Stimulated activated CD4-positive, alpha-beta T cell treated with anti-CD3 and anti-CD28 coated beads, TNF-alpha, amount 100 ng/mL, for 4 hours (primary cell): ENCODE results near the gene HDAC4.

ENCODE experiments used
- DNase-seq, 3 experiments: peaks; one replicate each; pipeline ENCODE4 v3.0.0-alpha.2; 2020; ENCODE audit warnings: low read depth in 3 of 3

HDAC4 gene

DNA sequence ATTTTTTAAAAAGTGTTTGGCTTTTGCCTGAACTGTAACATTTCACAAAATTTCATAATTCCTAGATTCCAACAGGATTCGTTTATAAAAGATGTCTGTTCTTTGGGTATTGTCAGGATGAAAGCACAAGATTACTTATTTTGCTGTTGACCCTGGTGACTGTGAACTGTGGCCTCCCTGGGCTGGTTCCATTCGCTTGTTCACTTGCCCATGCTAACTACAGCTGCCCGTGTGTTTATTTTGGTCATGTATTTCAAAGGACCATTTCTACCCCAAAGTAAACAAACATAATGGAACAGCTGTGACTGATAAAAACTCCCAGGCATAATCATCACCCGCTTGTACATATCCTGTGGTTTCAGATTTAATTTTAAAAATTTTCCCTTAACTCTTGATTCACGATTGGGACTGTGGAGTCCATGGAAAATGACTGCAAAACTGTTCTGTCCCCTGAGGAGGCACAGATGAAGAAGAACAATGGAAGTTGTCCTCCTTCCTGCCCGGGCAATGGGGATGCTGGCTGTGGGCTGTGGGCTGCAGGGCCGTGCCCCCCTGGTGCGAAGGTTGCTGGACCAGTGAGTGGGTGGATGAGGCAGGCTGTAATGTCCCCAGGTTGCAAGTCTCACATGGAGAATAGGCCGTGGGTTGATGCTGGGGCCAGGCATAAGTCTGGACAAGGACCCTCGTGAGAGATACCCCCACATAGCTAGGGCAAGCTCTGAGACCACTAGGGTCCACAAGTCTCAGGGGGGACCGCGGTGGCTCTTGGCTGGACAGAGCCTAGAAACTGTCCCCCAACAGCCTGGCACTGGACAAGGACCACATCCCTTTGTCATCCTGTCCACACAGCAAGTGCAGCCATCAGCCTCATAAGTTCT, 28.9 kb upstream of the HDAC4 start:
- no peak for DNase-seq

- DNase-seq: no peak
These were observed 24.8 kb upstream of the HDAC4 start for GRCh38 chr2:239425631-239426030.

DNA sequence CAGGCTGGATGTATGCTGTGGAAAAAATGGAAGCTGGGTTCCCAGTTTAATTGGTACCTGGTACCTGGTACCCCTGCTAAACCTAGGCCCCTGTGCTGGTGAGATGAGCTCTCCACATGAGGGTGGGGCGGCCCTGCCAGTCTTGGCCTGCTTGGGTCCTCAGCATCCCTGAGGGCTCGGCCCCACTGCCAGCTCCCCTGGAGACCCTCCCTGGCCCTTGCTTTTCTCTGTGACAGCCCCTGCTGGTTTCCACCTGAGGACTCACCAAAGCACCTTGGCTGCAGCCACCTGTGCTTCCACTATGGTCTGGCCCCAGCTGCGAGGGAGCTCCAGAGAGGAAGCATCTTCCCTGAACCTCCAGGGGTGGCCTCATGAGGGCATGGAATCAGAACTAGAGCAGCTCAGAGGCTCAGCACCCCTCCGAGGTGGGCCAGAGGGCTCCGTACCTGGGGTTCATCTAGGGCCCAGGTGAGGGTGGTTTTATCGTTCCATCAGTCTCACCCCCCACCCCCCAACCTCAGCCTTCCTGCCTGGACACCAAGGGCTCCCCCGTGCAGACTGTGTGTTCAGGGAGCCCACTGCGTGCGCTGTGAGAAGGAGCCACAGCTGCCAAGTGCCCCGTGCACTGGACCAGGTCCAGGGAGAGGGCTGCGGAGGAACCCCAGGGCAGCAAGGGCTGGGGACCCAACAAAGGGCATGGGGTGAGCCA, 23.7 kb upstream of the HDAC4 start:
- no peak for DNase-seq

GRCh38 chr2:239423551-239423950, 22.7 kb upstream of the HDAC4 start:
- DNase-seq: no peak

DNA sequence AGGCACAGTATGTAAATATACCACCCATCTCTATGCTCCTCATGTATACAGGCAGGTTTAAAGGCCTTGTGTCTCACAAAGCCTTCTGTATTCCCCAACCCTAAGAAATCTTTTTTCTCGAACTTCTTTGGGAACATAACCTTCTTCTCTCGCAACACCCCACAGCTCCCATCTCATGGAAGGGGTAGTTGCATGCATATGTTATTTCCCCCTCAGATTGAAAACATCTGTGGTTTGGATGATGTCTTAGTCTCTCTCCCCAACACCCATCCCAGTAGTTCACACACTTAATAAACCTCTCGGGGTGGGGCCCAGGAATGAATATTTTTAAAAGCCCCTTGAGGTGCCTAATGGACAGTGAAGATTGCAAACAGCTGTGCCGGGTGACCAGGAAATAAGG, 21.0 kb upstream of the HDAC4 start:
- no peak for DNase-seq

GRCh38 chr2:239420082-239420481, 19.3 kb upstream of the HDAC4 start:
- no peak for DNase-seq

DNA sequence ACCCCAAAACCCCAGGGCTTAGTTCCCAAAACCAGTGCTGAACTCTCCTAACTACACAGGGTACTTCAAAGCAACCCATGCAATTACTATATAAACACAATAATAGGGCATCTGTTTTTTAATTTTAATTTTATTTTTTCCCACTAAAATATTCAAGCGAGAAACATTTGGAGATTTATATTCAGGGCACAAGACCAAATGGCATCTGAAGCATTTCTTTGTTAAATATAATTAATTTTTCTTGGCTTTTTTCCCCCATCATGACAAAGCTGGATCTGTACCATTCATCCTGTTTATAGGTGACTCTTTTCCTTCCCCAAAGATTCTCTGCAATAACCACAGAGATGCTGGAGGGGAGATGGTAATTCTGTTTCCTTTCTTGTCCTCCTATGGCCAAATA, 18.1 kb upstream of the HDAC4 start:
- DNase-seq: no peak

GRCh38 chr2:239412905-239413603, 12.2 kb upstream of the HDAC4 start:
- DNase-seq: no peak

- DNase-seq: no peak
These were observed 10.9 kb upstream of the HDAC4 start for GRCh38 chr2:239411549-239412319.

DNA sequence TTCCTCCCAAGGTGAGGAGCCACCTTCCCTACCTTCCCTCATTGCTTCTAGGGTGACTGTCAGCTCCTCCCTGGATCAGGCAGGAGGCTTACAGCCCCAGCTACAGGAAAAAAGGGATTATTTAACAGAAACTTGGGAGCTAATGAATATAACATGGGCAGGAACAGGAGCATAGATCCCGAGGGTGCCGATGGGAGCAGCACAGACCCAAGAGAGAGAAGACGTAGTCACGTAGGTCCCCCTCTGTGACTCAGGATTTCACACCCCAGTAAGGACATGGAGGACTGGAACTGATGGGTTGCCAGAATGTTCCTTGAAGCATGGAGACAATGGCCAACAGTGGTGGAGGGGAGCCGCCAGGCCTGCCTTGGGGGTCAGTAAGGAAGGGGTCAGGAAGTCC, 10.3 kb upstream of the HDAC4 start:
- DNase-seq: no peak

GRCh38 chr2:239409976-239410375, 9.2 kb upstream of the HDAC4 start:
- DNase-seq: no peak

GRCh38 chr2:239407112-239407511, 6.3 kb upstream of the HDAC4 start:
- DNase-seq: no peak

- DNase-seq: no peak
These were observed 5.6 kb upstream of the HDAC4 start for GRCh38 chr2:239406316-239406995.

GRCh38 chr2:239405071-239405470, 4.3 kb upstream of the HDAC4 start:
- DNase-seq: no peak

DNA sequence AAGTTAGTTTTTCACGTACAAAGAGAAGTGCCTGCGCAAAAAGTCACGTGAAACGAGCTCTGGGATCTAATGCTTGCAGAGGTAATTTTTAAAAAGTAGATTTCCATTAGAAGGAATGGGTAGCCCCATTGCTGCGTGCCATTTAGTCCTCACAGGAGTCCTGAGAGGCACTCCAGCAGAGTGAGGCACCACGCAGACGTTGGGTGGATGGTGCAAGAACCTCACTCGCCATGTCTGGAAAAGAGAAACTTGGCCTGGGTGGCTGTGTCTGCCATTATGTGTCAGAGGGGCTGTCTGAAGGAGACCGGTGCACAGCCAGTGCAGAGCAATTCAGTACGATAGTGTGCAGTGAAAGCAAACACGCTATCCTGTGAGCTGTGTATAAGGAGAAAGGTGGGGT, 1.8 kb upstream of the HDAC4 start:
- DNase-seq: no peak

DNA sequence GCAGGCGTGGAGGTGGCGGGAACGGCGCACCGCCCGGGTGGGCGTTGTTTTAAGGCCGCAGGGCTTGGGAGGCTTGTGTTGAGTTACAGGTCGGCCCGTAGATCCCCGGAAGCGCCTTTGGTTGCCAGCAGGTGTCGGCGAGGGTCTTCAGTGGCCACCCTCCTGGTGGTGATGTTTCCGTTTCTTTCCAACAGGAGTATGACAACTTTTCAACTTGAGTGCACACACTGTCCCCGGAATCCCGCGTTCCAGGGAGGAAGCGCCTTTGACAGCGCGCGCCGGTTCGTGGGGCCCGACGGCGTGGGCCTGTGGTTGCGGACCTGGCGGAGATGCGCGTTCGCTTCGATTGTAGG, 1.0 kb upstream of the HDAC4 start:
- DNase-seq: no peak

DNA sequence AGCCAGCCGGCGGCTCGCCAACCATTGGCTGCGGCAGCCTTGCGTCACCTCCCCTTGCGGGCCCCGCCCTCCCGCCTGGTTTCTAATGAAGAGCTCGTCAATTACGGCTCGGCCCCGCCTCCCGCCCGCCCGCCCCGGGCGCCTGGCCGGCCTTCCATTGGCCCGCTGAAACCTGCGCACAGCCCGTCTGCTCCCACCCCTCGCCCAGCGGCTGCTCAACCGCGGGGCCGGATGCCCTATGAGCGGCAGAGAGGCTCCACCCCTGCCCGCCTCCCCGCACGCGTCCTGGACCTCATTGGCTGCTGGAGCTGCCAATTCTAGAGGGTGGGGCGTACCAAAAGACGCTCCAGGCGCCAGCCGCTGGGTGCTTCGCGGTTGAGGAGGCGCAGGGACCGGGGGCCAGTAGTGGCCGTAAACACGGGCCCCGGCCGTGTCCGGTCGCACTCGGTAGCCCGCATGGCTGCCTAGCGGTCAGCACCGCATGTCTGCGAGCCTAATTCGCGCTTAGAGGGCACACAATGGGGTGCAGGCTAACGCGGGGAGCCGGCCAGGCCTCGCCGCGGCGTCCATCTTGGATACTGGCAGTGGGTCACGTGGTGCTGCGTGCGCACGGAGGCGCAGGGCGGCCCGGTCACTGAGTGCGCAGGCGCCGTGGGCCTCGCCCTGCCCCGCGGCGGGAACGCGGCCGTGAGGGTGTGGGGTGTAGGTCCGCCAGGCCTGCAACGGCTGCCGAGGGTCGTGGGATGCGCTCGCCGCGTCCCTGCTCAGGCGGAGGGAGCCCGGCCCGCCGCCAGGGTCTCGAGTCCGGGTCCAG, 454 bp upstream of the HDAC4 start:
- peak; percentile 98 to 99 (median 99) for DNase-seq

- no peak for DNase-seq
These were observed 762 bp downstream of the HDAC4 start for GRCh38 chr2:239399921-239400595.

GRCh38 chr2:239399433-239399920, 1.3 kb downstream of the HDAC4 start:
- DNase-seq: peak in 1 of 3 experiments; percentile 26

GRCh38 chr2:239398521-239398921, 2.3 kb downstream of the HDAC4 start:
- no peak for DNase-seq
